HepG2 (cell line): ENCODE measurements around the gene APOA1. TPM values are rescaled to one million over a fixed set of nuclear protein-coding genes. Genes with fewer than 3 reads are reported as not detected.

ENCODE experiments used
- CBX5 ChIP-seq: sonication (generic); formaldehyde crosslinking; IDR thresholded peaks from 2 replicates; pipeline ENCODE4 v1.4.0; 2020; ENCODE audit warnings: missing genetic modification reagents, borderline replicate concordance
- GPN1 ChIP-seq: sonication (generic); formaldehyde crosslinking; IDR thresholded peaks from 2 replicates; pipeline ENCODE4 v1.5.1; 2020; ENCODE audit warnings: missing genetic modification reagents, borderline replicate concordance
- HCFC1 ChIP-seq: fragments of 150-350 bp; IDR thresholded peaks from 2 replicates; pipeline ENCODE4 v1.6.1; 2014; ENCODE audit warnings: low read depth, low read length
- HOXA5 ChIP-seq: sonication (generic); formaldehyde crosslinking; IDR thresholded peaks from 2 replicates; pipeline ENCODE4 v1.4.0; 2020; ENCODE audit warnings: missing genetic modification reagents
- JDP2 ChIP-seq: sonication (generic); formaldehyde crosslinking; IDR thresholded peaks from 2 replicates; pipeline ENCODE4 v1.8.1; 2022; ENCODE audit warnings: missing genetic modification reagents, borderline replicate concordance
- MAZ ChIP-seq, 2 experiments: sonication (generic) in 1 of 2; formaldehyde crosslinking in 1 of 2; IDR thresholded peaks; 2 replicates each; pipeline versions ENCODE4 v1.5.0 to v1.6.1; 2012 to 2020; ENCODE audit warnings: low read depth in 2 of 2, mild to moderate bottlenecking in 2 of 2, borderline replicate concordance in 1 of 2, improper control_type of control experiment in 1 of 2, low read length in 1 of 2, missing genetic modification reagents in 1 of 2, moderate library complexity in 1 of 2
- MZF1 ChIP-seq: sonication (generic); formaldehyde crosslinking; IDR thresholded peaks from 2 replicates; pipeline ENCODE4 v1.8.1; 2023; ENCODE audit warnings: mild to moderate bottlenecking, missing genetic modification reagents, borderline replicate concordance
- RBM22 ChIP-seq: fragments of 200-400 bp; formaldehyde crosslinking; optimal IDR thresholded peaks from 2 replicates; pipeline ENCODE3; 2017; ENCODE audit warnings: mild to moderate bottlenecking, low read length, moderate library complexity
- RFXANK ChIP-seq: IDR thresholded peaks from 2 replicates; pipeline ENCODE4 v1.6.1; 2016
- SKI ChIP-seq: fragments of 450-650 bp; IDR thresholded peaks from one replicate; pipeline ENCODE4 v1.6.1; 2018; ENCODE audit warnings: mild to moderate bottlenecking; ENCODE audit not compliant: partially characterized antibody
- TCF12 ChIP-seq, 2 experiments: fragments of 450-650 bp in 1 of 2; sonication (generic) in 1 of 2; formaldehyde crosslinking in 1 of 2; IDR thresholded peaks; 2 replicates each; pipeline versions ENCODE4 v1.6.1 to v1.8.0; 2017 to 2022; ENCODE audit warnings: antibody characterized with exemption in 1 of 2, mild to moderate bottlenecking in 1 of 2, missing genetic modification reagents in 1 of 2, moderate library complexity in 1 of 2
- TOE1 ChIP-seq: sonication (generic); formaldehyde crosslinking; IDR thresholded peaks from 2 replicates; pipeline ENCODE4 v1.4.0; 2020; ENCODE audit warnings: mild to moderate bottlenecking, missing genetic modification reagents
- ZMAT3 ChIP-seq: sonication (generic); formaldehyde crosslinking; conservative IDR thresholded peaks from 2 replicates; pipeline ENCODE4 v1.7.0; 2021; ENCODE audit warnings: missing genetic modification reagents
- ZNF101 ChIP-seq: sonication (generic); formaldehyde crosslinking; IDR thresholded peaks from 2 replicates; pipeline ENCODE4 v1.4.0; 2020; ENCODE audit warnings: mild to moderate bottlenecking, low read depth, missing genetic modification reagents, borderline replicate concordance
- ZNF205 ChIP-seq: IDR thresholded peaks from 2 replicates; pipeline ENCODE4 v1.6.1; 2018; ENCODE audit warnings: missing biosample characterization, missing genetic modification reagents
- ZNF317 ChIP-seq: sonication (generic); formaldehyde crosslinking; IDR thresholded peaks from 2 replicates; pipeline ENCODE4 v1.5.0; 2020; ENCODE audit warnings: mild to moderate bottlenecking, missing genetic modification reagents
- ZNF777 ChIP-seq: sonication (generic); formaldehyde crosslinking; IDR thresholded peaks from 2 replicates; pipeline ENCODE4 v1.4.0; 2020; ENCODE audit warnings: missing genetic modification reagents
- polyA plus RNA-seq, 8 experiments: library from polyadenylated mRNA; depleted of rRNA in 3 of 8; stranded (reverse) in 7 of 8; unstranded in 1 of 8; fragments of >200 nt; fragmentation: Illumina TruSeq in 4 of 8; extraction: Trizol in 4 of 8; gene quantifications; 2 replicates each; pipeline versions ENCODE4 v1.2.1 to v1.2.3, GENCODE V29; 2011 to 2016; ENCODE audit warnings: low read depth in 4 of 8, missing spikeins in 1 of 8, mixed read lengths in 1 of 8; ENCODE audit not compliant: insufficient read depth in 1 of 8
- total RNA-seq, 5 experiments: library from RNA; depleted of rRNA; stranded (reverse); fragments of >200 nt; fragmentation: Illumina TruSeq; extraction: Trizol; gene quantifications; 2 replicates each; pipeline ENCODE4 v1.2.3, GENCODE V29; 2016; ENCODE audit warnings: low read depth in 1 of 5
- TF ChIP-seq, protein P1 (sequence below): sonication (generic); formaldehyde crosslinking; IDR thresholded peaks from 2 replicates; pipeline ENCODE4 v1.8.0; 2022; ENCODE audit warnings: missing genetic modification reagents, mild to moderate bottlenecking, inconsistent platforms, borderline replicate concordance
- TF ChIP-seq, protein P2 (sequence below): IDR thresholded peaks from 2 replicates; pipeline ENCODE4 v1.6.1; 2016; ENCODE audit warnings: missing compliant biosample characterization, missing genetic modification reagents, borderline replicate concordance
- TF ChIP-seq, protein P3 (sequence below): sonication (generic); formaldehyde crosslinking; IDR thresholded peaks from 2 replicates; pipeline ENCODE4 v1.5.1; 2020; ENCODE audit warnings: mild to moderate bottlenecking, missing genetic modification reagents, moderate library complexity
- TF ChIP-seq, protein P4 (sequence below): sonication (generic); formaldehyde crosslinking; IDR thresholded peaks from 2 replicates; pipeline ENCODE4 v1.4.0; 2020; ENCODE audit warnings: missing genetic modification reagents

Gene APOA1
- total and polyA plus RNA-seq, 2 of the 13 experiments (the other 11 are each of a cell fraction or from before 2014, with no cell fraction given): 1,973 to 5,485 TPM

DNA sequence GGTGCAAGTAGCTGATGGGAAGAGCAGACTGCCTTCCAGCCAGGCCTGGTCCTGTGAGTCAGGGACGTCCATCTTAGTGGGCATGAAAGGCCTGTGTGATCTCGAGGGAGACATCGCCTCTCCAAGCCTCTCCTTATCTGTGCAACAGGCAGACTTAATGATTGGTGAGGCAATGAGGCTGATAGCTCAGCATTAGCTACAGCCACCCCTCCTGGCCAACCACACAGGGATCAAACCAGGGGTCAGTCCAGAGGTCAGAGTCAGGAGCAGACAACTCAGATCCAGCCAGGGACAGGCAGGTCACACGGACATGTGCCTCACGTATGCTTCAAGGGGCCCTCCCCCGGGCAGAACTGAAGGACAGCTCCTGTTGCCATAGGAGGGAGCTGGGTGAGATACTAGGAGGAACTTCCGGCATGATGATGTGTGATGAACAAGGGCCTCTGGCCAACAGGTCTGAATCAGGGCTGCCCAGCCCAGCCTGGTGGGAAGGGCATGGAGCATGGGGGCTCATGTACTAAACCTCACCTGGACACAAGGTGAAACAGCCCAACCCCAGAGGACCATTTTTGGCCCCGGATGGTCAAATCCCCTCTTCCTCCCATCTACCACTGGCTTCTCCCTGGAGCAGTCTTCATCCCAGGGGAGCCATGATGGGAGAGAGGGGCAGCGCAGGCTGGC, 10.5 kb downstream of the APOA1 start (continued):
- no peak for TF ChIP-seq HCFC1
- TF ChIP-seq, protein P1, sequence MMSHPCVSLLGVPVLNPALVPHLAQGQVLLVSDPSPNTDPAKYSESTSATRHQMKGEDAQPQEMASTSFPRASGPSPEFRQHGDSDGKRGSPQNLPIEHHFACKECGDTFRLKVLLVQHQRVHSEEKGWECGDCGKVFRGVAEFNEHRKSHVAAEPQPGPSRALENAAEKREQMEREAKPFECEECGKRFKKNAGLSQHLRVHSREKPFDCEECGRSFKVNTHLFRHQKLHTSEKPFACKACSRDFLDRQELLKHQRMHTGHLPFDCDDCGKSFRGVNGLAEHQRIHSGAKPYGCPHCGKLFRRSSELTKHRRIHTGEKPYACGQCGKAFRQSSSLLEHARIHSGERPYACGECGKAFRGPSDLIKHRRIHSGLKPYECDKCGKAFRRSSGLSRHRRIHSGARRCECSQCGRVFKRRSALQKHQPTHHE: peak; percentile 20; the same call in 1 of the 2 replicates
- TF ChIP-seq TCF12 (IDR thresholded peaks at IDR 0.05): no peak
- peak; percentile 98 for TF ChIP-seq TCF12 (CRISPR knock-in tag; IDR thresholded peaks at IDR 0.05)
- peak; percentile 84 for TF ChIP-seq ZMAT3 (CRISPR knock-in tag)
- TF ChIP-seq CBX5: peak; percentile 24; the same call in 1 of the 2 replicates
- TF ChIP-seq MZF1 (CRISPR knock-in tag): no peak
- no peak; the same call in 1 of the 2 replicates for TF ChIP-seq JDP2 (CRISPR knock-in tag)
- TF ChIP-seq, protein P2, sequence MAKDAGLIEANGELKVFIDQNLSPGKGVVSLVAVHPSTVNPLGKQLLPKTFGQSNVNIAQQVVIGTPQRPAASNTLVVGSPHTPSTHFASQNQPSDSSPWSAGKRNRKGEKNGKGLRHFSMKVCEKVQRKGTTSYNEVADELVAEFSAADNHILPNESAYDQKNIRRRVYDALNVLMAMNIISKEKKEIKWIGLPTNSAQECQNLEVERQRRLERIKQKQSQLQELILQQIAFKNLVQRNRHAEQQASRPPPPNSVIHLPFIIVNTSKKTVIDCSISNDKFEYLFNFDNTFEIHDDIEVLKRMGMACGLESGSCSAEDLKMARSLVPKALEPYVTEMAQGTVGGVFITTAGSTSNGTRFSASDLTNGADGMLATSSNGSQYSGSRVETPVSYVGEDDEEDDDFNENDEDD (CRISPR knock-in tag): peak; percentile 74; the same call in 1 of the 2 replicates
- TF ChIP-seq RFXANK (CRISPR knock-in tag): no peak
- no peak for TF ChIP-seq GPN1 (CRISPR knock-in tag)
- TF ChIP-seq, protein P3, sequence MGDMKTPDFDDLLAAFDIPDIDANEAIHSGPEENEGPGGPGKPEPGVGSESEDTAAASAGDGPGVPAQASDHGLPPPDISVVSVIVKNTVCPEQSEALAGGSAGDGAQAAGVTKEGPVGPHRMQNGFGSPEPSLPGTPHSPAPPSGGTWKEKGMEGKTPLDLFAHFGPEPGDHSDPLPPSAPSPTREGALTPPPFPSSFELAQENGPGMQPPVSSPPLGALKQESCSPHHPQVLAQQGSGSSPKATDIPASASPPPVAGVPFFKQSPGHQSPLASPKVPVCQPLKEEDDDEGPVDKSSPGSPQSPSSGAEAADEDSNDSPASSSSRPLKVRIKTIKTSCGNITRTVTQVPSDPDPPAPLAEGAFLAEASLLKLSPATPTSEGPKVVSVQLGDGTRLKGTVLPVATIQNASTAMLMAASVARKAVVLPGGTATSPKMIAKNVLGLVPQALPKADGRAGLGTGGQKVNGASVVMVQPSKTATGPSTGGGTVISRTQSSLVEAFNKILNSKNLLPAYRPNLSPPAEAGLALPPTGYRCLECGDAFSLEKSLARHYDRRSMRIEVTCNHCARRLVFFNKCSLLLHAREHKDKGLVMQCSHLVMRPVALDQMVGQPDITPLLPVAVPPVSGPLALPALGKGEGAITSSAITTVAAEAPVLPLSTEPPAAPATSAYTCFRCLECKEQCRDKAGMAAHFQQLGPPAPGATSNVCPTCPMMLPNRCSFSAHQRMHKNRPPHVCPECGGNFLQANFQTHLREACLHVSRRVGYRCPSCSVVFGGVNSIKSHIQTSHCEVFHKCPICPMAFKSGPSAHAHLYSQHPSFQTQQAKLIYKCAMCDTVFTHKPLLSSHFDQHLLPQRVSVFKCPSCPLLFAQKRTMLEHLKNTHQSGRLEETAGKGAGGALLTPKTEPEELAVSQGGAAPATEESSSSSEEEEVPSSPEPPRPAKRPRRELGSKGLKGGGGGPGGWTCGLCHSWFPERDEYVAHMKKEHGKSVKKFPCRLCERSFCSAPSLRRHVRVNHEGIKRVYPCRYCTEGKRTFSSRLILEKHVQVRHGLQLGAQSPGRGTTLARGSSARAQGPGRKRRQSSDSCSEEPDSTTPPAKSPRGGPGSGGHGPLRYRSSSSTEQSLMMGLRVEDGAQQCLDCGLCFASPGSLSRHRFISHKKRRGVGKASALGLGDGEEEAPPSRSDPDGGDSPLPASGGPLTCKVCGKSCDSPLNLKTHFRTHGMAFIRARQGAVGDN (CRISPR knock-in tag): peak; percentile 92
- no peak for TF ChIP-seq RBM22
- peak; percentile 76; the same call in 1 of the 2 replicates for TF ChIP-seq HOXA5 (CRISPR knock-in tag)
- no peak for TF ChIP-seq ZNF101
- TF ChIP-seq, protein P4, sequence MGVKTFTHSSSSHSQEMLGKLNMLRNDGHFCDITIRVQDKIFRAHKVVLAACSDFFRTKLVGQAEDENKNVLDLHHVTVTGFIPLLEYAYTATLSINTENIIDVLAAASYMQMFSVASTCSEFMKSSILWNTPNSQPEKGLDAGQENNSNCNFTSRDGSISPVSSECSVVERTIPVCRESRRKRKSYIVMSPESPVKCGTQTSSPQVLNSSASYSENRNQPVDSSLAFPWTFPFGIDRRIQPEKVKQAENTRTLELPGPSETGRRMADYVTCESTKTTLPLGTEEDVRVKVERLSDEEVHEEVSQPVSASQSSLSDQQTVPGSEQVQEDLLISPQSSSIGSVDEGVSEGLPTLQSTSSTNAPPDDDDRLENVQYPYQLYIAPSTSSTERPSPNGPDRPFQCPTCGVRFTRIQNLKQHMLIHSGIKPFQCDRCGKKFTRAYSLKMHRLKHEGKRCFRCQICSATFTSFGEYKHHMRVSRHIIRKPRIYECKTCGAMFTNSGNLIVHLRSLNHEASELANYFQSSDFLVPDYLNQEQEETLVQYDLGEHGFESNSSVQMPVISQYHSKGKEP: no peak
- TF ChIP-seq MAZ (IDR thresholded peaks at IDR 0.05; ENCODE audit: borderline replicate concordance, low read depth, low read length): no peak
- TF ChIP-seq MAZ (CRISPR knock-in tag; IDR thresholded peaks at IDR 0.05; ENCODE audit: low read depth): peak; percentile 69
- TF ChIP-seq ZNF777 (CRISPR knock-in tag): peak; percentile 59
- TF ChIP-seq TOE1 (CRISPR knock-in tag): peak; percentile 84; the same call in 1 of the 2 replicates
- TF ChIP-seq ZNF205 (CRISPR knock-in tag): peak; percentile 87; the same call in 1 of the 2 replicates
- peak; percentile 90 for TF ChIP-seq SKI
- TF ChIP-seq ZNF317 (CRISPR knock-in tag): peak; percentile 84
